ENCODE results near the gene WDR93. TPM values are rescaled to one million over a fixed set of nuclear protein-coding genes. Genes with fewer than 3 reads are reported as not detected.

Gene WDR93
- polyA plus RNA-seq, 2 of the 4 experiments (the other 2 are of a cell fraction) = 0.10 to 0.26 TPM

DNA sequence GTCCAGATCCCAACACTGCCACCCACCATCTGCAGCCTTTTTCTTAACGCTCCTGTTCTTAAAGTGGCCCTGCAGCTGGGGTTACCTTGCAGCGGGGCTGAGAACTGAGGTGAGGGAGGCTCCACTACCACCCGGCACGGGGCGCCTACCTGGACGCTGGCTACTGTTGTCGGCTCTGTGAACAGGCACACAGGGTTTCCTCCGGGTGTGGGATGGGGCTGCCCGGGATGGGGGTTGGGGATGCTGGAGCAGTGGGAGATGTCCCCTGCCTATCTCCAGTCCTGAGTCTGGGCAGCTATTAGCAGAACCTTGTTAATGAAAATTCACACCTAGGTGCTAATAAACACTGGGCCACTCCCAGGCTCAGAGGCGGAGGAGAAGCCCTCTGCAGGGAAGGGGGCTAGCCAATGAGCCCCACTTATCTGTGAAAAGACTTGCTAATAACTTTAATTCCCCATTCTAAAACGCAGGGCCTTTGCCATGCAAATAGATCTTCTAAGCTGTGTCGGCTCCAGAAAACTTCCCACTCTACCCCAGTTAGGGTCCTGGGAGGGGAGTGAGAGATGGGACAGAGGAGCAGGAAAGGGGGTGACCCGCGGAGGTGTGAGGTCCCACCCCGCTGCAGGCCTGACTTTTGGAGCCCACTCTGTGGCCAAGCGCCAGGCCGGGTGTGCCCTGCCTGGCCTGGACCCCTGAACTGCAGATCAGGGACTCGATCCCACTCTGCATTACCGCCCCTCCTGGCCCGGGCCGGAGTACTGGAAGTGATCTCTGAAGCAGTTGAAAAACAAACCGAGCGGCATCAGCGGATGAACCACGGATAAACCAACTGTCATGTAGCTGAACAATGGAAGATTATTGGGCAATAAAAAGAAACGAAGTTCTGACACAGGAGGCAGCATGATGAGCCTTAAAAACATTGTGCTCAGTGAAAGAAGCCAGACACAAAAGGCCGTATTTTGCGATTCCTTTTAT, 57.4 kb downstream of the WDR93 start:
- ChIA-PET CTCF (interaction anchor here (0.6 to 8.1 kb wide), 9 partner anchors 7 to 389 kb away, joined by 3 to 100 read pairs (median 4); no protein-coding TSS in a partner anchor), POLR2A (no interaction called here)

DNA sequence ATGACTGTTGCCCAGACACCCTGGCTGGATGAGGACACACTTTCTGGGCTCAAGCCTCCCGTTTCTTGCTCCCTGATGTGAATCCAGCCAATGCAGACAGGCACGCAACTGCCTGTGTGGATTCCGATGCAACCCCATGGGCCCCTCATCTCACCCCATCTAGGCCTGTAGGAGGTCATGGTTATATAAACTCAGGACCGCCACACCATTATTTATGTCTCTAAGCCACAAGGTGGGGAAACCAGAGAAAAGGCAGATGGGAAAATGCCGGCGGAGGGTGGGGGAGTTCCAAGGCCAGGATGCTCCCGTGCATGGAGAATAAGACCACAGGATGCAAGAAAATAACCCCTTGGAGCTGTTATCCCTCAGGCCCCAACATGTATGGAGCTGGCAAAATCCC, 58.4 kb downstream of the WDR93 start:
- Histone ChIP-seq H3K4me1 (peaks cover 13% of the 10 kb centered on the region), H3K27ac (no peak overlapping the region), H3K4me3 (no peak overlapping the region), H3K9me3 (no peaks in the 10 kb centered on the region), H3K4me2 (no peak overlapping the region)
- DNase-seq (ENCODE audit: low read depth in 1 of 2, low spot score in 1 of 2) = no peak
- ChIA-PET CTCF (interaction anchor here (0.7 to 17.7 kb wide), 8 partner anchors 8 to 391 kb away, joined by 3 to 491 read pairs (median 18); no protein-coding TSS in a partner anchor), POLR2A (no interaction called here)
- FAIRE-seq = no peak
- TF ChIP-seq JUNB (IDR thresholded peaks at IDR 0.05) (no peak), ZC3H11A (IDR thresholded peaks at IDR 0.05) (no peak), SMC3 (IDR thresholded peaks at IDR 0.05) (no peak), BHLHE40 (IDR thresholded peaks at IDR 0.05; ENCODE audit: low read depth, low read length) (no peak), MAZ (IDR thresholded peaks at IDR 0.05; ENCODE audit: borderline replicate concordance, low read depth, low read length) (no peak), HOXA7 (CRISPR knock-in tag; IDR thresholded peaks at IDR 0.05) (no peak), HOXB13 (CRISPR knock-in tag; IDR thresholded peaks at IDR 0.05; ENCODE audit: low read depth) (no peak), TP53 (CRISPR knock-in tag; IDR thresholded peaks at IDR 0.05) (no peak), CHD4 (IDR thresholded peaks at IDR 0.05; ENCODE audit: borderline replicate concordance) (no peak), HDAC2 (IDR thresholded peaks at IDR 0.05) (no peak), GATA3 (IDR thresholded peaks at IDR 0.05; ENCODE audit: borderline replicate concordance) (no peak), ZNF302 (CRISPR knock-in tag; IDR thresholded peaks at IDR 0.05) (no peak)
- TF ChIP-seq, protein P1, sequence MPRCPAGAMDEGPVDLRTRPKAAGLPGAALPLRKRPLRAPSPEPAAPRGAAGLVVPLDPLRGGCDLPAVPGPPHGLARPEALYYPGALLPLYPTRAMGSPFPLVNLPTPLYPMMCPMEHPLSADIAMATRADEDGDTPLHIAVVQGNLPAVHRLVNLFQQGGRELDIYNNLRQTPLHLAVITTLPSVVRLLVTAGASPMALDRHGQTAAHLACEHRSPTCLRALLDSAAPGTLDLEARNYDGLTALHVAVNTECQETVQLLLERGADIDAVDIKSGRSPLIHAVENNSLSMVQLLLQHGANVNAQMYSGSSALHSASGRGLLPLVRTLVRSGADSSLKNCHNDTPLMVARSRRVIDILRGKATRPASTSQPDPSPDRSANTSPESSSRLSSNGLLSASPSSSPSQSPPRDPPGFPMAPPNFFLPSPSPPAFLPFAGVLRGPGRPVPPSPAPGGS (IDR thresholded peaks at IDR 0.05) = no peak
- TF ChIP-seq, protein P2, sequence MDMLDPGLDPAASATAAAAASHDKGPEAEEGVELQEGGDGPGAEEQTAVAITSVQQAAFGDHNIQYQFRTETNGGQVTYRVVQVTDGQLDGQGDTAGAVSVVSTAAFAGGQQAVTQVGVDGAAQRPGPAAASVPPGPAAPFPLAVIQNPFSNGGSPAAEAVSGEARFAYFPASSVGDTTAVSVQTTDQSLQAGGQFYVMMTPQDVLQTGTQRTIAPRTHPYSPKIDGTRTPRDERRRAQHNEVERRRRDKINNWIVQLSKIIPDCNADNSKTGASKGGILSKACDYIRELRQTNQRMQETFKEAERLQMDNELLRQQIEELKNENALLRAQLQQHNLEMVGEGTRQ (IDR thresholded peaks at IDR 0.05) = no peak
- TF ChIP-seq, protein P3, sequence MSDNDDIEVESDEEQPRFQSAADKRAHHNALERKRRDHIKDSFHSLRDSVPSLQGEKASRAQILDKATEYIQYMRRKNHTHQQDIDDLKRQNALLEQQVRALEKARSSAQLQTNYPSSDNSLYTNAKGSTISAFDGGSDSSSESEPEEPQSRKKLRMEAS (IDR thresholded peaks at IDR 0.05) = no peak
- TF ChIP-seq, protein P4, sequence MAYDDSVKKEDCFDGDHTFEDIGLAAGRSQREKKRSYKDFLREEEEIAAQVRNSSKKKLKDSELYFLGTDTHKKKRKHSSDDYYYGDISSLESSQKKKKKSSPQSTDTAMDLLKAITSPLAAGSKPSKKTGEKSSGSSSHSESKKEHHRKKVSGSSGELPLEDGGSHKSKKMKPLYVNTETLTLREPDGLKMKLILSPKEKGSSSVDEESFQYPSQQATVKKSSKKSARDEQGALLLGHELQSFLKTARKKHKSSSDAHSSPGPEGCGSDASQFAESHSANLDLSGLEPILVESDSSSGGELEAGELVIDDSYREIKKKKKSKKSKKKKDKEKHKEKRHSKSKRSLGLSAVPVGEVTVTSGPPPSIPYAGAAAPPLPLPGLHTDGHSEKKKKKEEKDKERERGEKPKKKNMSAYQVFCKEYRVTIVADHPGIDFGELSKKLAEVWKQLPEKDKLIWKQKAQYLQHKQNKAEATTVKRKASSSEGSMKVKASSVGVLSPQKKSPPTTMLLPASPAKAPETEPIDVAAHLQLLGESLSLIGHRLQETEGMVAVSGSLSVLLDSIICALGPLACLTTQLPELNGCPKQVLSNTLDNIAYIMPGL (CRISPR knock-in tag; IDR thresholded peaks at IDR 0.05; ENCODE audit: borderline replicate concordance) = no peak
- ATAC-seq = no peak
- 97% methylated on average over 7 of the region's 7 CpGs for WGBS (ENCODE audit: missing lambda C conversion rate)

More for the DNA sequence above, 57.4 kb downstream of the WDR93 start:
- FAIRE-seq = no peak
- no peak for ATAC-seq
- Histone ChIP-seq H3K27ac (no peak overlapping the region), H3K4me1 (peaks cover 13% of the 10 kb centered on the region), H3K9me3 (no peaks in the 10 kb centered on the region), H3K4me3 (no peak overlapping the region), H3K4me2 (no peak overlapping the region)
- no peak for DNase-seq (ENCODE audit: low read depth in 1 of 2, low spot score in 1 of 2)
- TF ChIP-seq PHF8 (IDR thresholded peaks at IDR 0.05; ENCODE audit: borderline replicate concordance, low read depth) (no peak), ZNF302 (CRISPR knock-in tag; IDR thresholded peaks at IDR 0.05) (no peak), RCOR1 (IDR thresholded peaks at IDR 0.05; ENCODE audit: low read depth, low read length) (no peak), EHMT2 (IDR thresholded peaks at IDR 0.05; ENCODE audit: low read depth) (no peak), HOXA7 (CRISPR knock-in tag; IDR thresholded peaks at IDR 0.05) (no peak), HEYL (CRISPR knock-in tag; IDR thresholded peaks at IDR 0.05) (no peak), JUNB (IDR thresholded peaks at IDR 0.05) (no peak), KDM1A (IDR thresholded peaks at IDR 0.05; ENCODE audit: low read depth) (no peak), EHF (CRISPR knock-in tag; IDR thresholded peaks at IDR 0.05) (no peak)
- TF ChIP-seq, protein P5, sequence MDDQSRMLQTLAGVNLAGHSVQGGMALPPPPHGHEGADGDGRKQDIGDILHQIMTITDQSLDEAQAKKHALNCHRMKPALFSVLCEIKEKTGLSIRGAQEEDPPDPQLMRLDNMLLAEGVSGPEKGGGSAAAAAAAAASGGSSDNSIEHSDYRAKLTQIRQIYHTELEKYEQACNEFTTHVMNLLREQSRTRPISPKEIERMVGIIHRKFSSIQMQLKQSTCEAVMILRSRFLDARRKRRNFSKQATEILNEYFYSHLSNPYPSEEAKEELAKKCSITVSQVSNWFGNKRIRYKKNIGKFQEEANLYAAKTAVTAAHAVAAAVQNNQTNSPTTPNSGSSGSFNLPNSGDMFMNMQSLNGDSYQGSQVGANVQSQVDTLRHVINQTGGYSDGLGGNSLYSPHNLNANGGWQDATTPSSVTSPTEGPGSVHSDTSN (IDR thresholded peaks at IDR 0.05) = no peak
- 85% methylated on average over 25 of the region's 28 CpGs for WGBS (ENCODE audit: missing lambda C conversion rate)

All from A549 (cell line).